Head of caudate nucleus (tissue), 42 donors: ENCODE results near the gene BMP2.

ENCODE experiments used
- DNase-seq, 42 donors: peaks; one replicate each; pipeline versions ENCODE4 v3.0.0 to v3.0.0-alpha.2; 2020 to 2021; ENCODE audit warnings: mixed read lengths in 7 of 42
- intact Hi-C: fragments of 100-400 bp; cut with DNase I; formaldehyde crosslinking; loops from one replicate; pipeline ENCODE4 v1.15.0; 2022

Gene BMP2

GRCh38 chr20:6767536-6768227, at the start of gene BMP2:
BMP2 (plus strand) TSS chr20:6767686; CDS start chr20:6770127, 2,441 bp downstream.
- DNase-seq: peak in 40 of 42 donors; percentile 20 to 83 (median 64)
- intact Hi-C loops: no loop called here

DNA sequence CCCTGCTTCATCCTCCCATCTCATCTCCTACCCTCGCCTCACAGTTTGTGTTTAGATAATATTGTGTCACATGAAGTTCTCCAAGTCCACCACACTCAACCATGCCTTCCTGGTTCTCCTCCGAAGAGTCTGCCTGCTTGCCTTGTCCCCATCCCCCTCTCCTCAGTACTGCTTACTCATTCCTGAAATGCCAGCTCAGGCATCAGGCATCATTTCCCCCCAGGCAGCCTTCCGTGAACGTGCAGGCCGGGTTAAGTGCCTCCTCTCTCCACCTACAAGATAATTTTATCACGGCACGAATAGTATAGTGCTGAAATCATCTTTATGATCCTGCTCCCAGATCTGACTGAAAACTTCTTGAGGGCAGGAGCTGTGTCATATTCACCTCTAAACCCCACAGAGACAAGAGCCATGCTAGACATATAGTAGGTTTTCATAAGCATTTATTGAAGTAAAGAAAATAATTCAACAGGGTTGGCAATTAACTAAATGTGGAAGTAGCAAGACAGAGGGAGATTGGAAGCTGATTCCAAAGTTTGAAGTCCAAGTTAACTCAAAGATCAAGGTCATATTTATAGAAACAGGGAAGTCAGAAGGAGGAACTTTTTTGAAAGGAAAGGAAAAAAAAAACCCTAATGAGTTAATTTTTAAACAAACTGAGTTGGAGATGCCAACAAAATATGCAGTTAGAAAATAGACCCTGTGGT, 48.7 kb upstream of the BMP2 start:
- intact Hi-C loops: no loop called here
- no peak for DNase-seq

- DNase-seq: no peak
- intact Hi-C loops: no loop called here
Measured at GRCh38 chr20:6719369-6719721, 48.1 kb upstream of the BMP2 start.

GRCh38 chr20:6726761-6727160, 40.7 kb upstream of the BMP2 start:
- no peak for DNase-seq
- intact Hi-C loops: no loop called here

DNA sequence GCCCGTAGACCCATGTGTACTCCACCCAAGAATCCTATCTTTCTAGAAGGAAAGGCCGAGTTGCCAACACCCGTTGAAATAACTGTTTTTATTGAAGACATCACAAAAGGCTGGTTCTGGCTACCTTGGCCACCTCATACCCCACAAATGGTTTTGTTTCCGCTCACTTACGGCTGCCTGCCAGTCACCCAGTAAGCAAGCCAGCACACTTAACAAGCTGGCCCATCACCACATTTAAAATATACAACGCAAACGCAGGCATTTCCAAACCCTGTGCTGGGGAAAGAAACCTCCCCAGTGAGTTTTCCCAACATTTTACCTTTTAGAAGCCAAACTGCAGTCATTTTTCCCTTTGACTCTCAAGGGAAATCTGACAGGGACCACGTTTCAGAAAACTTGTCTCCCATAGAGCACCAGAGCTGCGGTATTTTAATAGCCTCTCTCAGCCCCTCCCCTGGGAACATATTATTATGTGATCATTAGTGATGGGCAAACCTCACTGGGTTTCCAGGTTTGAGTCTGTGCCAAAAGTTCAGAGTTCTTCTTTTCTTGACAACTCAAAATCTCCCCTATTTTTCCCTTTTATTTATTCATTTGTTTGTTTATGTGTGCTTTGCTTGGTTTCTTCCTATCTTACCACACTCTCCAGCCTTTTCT, 36.7 kb upstream of the BMP2 start:
- intact Hi-C loops: no loop called here
- DNase-seq: peak in 3 of 42 donors; percentile 7 to 40 (median 10)

DNA sequence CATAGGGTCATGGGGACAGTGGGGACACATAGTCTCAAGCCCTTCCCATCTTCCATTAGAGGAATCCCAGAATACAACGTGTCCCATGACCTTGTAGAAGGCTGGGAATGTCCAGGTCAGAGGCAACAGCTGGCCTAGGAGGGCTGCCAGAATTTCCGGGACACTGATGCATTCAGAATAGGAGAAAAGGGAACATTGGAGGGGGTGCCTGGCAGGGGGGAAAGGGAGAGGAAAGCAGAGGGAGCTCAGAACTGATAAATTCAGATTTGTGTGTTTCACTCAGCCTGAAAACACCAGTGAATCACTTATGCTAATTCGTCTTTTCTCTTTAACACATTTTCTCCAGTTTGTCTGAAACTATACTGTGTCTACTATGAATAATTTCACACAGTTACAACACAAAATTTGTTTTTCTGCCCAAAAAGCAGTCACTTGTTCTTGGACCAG, 35.5 kb upstream of the BMP2 start:
- intact Hi-C loops: no loop called here
- peak; percentile 36 to 90 (median 64) for DNase-seq

DNA sequence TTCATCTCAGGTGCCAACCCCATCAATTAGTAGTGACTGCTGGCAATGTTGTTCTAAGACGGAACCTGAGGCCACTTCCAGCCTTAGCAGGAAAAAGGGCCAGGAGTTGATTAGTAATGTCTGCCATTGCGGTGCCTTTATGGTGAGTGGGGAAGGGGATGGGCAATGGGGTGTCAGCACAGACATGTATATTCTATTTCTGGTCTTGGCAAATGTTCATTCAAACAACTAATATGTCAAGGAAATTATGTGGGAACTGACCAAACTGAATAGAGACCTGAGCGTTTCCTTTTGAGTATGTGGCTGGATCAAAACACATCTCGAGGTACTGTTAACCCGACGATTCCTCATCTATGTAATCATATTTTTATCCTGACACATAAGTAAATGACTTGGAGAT, 34.6 kb upstream of the BMP2 start:
- intact Hi-C loops: no loop called here

GRCh38 chr20:6733965-6734364, 33.5 kb upstream of the BMP2 start:
- DNase-seq: no peak
- intact Hi-C loops: no loop called here

More for the DNA sequence above, 34.6 kb upstream of the BMP2 start:
- DNase-seq: no peak

GRCh38 chr20:6735942-6736845, 31.3 kb upstream of the BMP2 start:
- intact Hi-C loops: no loop called here

GRCh38 chr20:6739406-6739805, 28.1 kb upstream of the BMP2 start:
- no peak for DNase-seq
- intact Hi-C loops: no loop called here

More at GRCh38 chr20:6735942-6736845, 31.3 kb upstream of the BMP2 start:
- DNase-seq: peak in 27 of 42 donors; percentile 4 to 60 (median 21)

DNA sequence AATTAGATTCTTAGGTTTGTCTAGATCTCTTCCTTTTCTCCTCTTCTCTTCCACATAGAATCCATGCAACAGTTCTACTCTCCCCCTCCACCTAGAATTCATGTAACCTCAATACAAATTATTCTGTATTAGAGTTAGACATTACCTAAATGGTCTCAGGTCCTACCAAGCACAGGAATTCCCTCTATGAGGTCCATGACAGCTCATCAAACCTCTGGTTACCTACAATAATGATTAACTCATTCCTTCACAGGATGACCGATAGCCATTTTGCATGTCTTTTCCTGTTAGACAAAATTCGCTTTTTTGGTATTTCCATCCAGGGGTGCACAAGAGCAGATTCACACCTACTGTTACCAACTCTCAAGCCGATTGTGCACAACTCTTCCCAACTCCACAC, 27.4 kb upstream of the BMP2 start:
- DNase-seq: no peak
- intact Hi-C loops: no loop called here

- intact Hi-C loops: no loop called here
- no peak for DNase-seq
Measured at GRCh38 chr20:6744180-6744579, 23.3 kb upstream of the BMP2 start.

GRCh38 chr20:6744805-6745204, 22.7 kb upstream of the BMP2 start:
- DNase-seq: no peak
- intact Hi-C loops: no loop called here

- intact Hi-C loops: no loop called here
- no peak for DNase-seq
Measured at GRCh38 chr20:6746901-6747609, 20.4 kb upstream of the BMP2 start.

- intact Hi-C loops: no loop called here
Measured at GRCh38 chr20:6750438-6750837, 17.0 kb upstream of the BMP2 start.

GRCh38 chr20:6756693-6757595, 10.5 kb upstream of the BMP2 start:
- intact Hi-C loops: no loop called here
- no peak for DNase-seq

More at GRCh38 chr20:6750438-6750837, 17.0 kb upstream of the BMP2 start:
- no peak for DNase-seq

GRCh38 chr20:6764619-6765018, 2.9 kb upstream of the BMP2 start:
- DNase-seq: no peak
- intact Hi-C loops: no loop called here
